PC-9 (cell line): ENCODE data around the gene KCNC1.

Experiments used
- EZH2 ChIP-seq: fragments of 200-600 bp; sonication (generic); IDR thresholded peaks from 2 replicates; pipeline ENCODE4 v1.8.0; 2017; ENCODE audit warnings: antibody characterized with exemption, low read depth
- TF ChIP-seq, protein P1 (sequence below): fragments of 200-600 bp; sonication (generic); conservative IDR thresholded peaks from 2 replicates; pipeline ENCODE4 v1.6.1; 2017; ENCODE audit warnings: mixed run types, antibody characterized with exemption, mild to moderate bottlenecking, moderate library complexity

DNA sequence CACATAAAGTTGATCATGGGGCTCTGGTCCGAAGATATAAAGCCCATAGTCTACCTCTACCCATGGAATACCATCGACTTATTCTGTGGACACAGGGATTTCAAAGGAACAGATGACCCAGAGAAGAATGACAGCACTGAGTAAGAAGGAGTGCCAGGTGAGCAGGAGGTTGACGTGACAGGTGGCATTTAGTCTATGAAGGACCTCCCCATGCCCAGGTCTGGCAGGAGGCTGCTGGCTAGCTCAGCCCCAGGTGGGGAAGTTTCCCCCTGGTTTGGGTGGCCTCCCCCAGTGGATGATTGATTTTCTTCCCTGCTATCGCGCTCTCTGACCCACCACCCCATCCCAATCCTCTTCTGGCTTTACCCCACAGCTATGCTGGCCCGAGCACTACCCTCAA is 39.1 kb downstream of the KCNC1 start:
- TF ChIP-seq, protein P1, sequence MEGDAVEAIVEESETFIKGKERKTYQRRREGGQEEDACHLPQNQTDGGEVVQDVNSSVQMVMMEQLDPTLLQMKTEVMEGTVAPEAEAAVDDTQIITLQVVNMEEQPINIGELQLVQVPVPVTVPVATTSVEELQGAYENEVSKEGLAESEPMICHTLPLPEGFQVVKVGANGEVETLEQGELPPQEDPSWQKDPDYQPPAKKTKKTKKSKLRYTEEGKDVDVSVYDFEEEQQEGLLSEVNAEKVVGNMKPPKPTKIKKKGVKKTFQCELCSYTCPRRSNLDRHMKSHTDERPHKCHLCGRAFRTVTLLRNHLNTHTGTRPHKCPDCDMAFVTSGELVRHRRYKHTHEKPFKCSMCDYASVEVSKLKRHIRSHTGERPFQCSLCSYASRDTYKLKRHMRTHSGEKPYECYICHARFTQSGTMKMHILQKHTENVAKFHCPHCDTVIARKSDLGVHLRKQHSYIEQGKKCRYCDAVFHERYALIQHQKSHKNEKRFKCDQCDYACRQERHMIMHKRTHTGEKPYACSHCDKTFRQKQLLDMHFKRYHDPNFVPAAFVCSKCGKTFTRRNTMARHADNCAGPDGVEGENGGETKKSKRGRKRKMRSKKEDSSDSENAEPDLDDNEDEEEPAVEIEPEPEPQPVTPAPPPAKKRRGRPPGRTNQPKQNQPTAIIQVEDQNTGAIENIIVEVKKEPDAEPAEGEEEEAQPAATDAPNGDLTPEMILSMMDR: no peak
- no peak for TF ChIP-seq EZH2
